HEK293 (cell line): ENCODE data around the gene GNAS-AS1.

Source experiments
- CTCF ChIA-PET: fragments of 350-600 bp; formaldehyde crosslinking; extraction: SDS; loops from one replicate; lab custom pipeline; 2021; ENCODE audit warnings: antibody characterized with exemption; lab: Yijun Ruan, JAX
- POLR2A ChIA-PET: fragments of 300-600 bp; formaldehyde crosslinking; extraction: SDS; loops from one replicate; lab custom pipeline; 2020; ENCODE audit warnings: antibody characterized with exemption, inconsistent platforms; lab: Yijun Ruan, JAX
- H3K27ac ChIP-seq: fragments of 200-500 bp; sonication (Bioruptor generic); 2 replicates; pipeline ENCODE4 v1.5.1; 2014; ENCODE audit warnings: low read depth, low read length, control low read depth, inconsistent platforms; ENCODE audit errors: extremely low read depth
- H3K36me3 ChIP-seq, 2 experiments: fragments of 200-500 bp in 1 of 2; sonication (Bioruptor generic) in 1 of 2; 1 replicate in 1 of 2; 2 replicates in 1 of 2; pipeline ENCODE4 v1.5.1; 2014 to 2017; ENCODE audit warnings: inconsistent platforms in 2 of 2, low read length in 2 of 2; ENCODE audit not compliant: control insufficient read depth in 2 of 2, insufficient read depth in 1 of 2
- H3K4me1 ChIP-seq: fragments of 200-500 bp; sonication (Bioruptor generic); 2 replicates; pipeline ENCODE4 v1.5.1; 2014; ENCODE audit warnings: mild to moderate bottlenecking, low read length, inconsistent platforms; ENCODE audit not compliant: control insufficient read depth, insufficient read depth
- H3K4me3 ChIP-seq: 2 replicates; pipeline ENCODE4 v1.5.1; 2011; ENCODE audit warnings: low read depth, mild to moderate bottlenecking, control low read depth, low read length, moderate library complexity
- H3K9me3 ChIP-seq: fragments of 200-500 bp; sonication (Bioruptor generic); 2 replicates; pipeline ENCODE4 v1.5.1; 2014; ENCODE audit warnings: low read depth, low read length, inconsistent platforms; ENCODE audit not compliant: control insufficient read depth, insufficient read depth
- ELK4 ChIP-seq: IDR thresholded peaks from 2 replicates; pipeline ENCODE4 v1.6.1; 2011; ENCODE audit warnings: mild to moderate bottlenecking, low read depth, low read length, borderline replicate concordance
- HOXC10 ChIP-seq: sonication (generic); formaldehyde crosslinking; IDR thresholded peaks from 2 replicates; pipeline ENCODE4 v1.8.1; 2023; ENCODE audit warnings: mild to moderate bottlenecking, missing genetic modification reagents
- SCRT1 ChIP-seq: fragments of 450-650 bp; formaldehyde crosslinking; IDR thresholded peaks from 2 replicates; pipeline ENCODE4 v1.5.1; 2016; ENCODE audit warnings: missing biosample characterization, missing genetic modification characterization, borderline replicate concordance
- SCRT2 ChIP-seq: fragments of 450-650 bp; formaldehyde crosslinking; IDR thresholded peaks from 2 replicates; pipeline ENCODE4 v1.5.1; 2016; ENCODE audit warnings: missing biosample characterization, missing genetic modification characterization
- WT1 ChIP-seq: fragments of 450-650 bp; formaldehyde crosslinking; IDR thresholded peaks from 2 replicates; pipeline ENCODE4 v1.5.1; 2016; ENCODE audit warnings: missing biosample characterization, missing genetic modification characterization
- YY2 ChIP-seq: fragments of 450-650 bp; formaldehyde crosslinking; IDR thresholded peaks from 2 replicates; pipeline ENCODE4 v1.5.1; 2016; ENCODE audit warnings: missing biosample characterization, missing genetic modification characterization
- ZNF121 ChIP-seq: fragments of 450-650 bp; formaldehyde crosslinking; IDR thresholded peaks from 2 replicates; pipeline ENCODE4 v1.5.1; 2016; ENCODE audit warnings: missing biosample characterization, missing genetic modification characterization
- ZNF350 ChIP-seq: fragments of 450-650 bp; formaldehyde crosslinking; IDR thresholded peaks from 2 replicates; pipeline ENCODE4 v1.5.0; 2017; ENCODE audit warnings: missing biosample characterization, mild to moderate bottlenecking, missing genetic modification characterization
- ZNF391 ChIP-seq: fragments of 450-650 bp; formaldehyde crosslinking; IDR thresholded peaks from 2 replicates; pipeline ENCODE4 v1.5.1; 2016; ENCODE audit warnings: low read depth, missing biosample characterization, missing genetic modification characterization, borderline replicate concordance
- ZNF416 ChIP-seq: fragments of 450-650 bp; formaldehyde crosslinking; IDR thresholded peaks from 2 replicates; pipeline ENCODE4 v1.5.1; 2016; ENCODE audit warnings: missing biosample characterization, missing genetic modification characterization
- ZNF561 ChIP-seq: fragments of 450-650 bp; IDR thresholded peaks from 2 replicates; pipeline ENCODE4 v1.5.1; 2018; ENCODE audit warnings: missing biosample characterization, missing genetic modification characterization, borderline replicate concordance
- ZNF624 ChIP-seq: fragments of 450-650 bp; formaldehyde crosslinking; IDR thresholded peaks from 2 replicates; pipeline ENCODE4 v1.5.1; 2017; ENCODE audit warnings: missing biosample characterization, missing genetic modification characterization
- ZNF677 ChIP-seq: fragments of 450-650 bp; IDR thresholded peaks from 2 replicates; pipeline ENCODE4 v1.5.0; 2018; ENCODE audit warnings: missing biosample characterization, mild to moderate bottlenecking, missing genetic modification characterization, moderate library complexity
- ZNF777 ChIP-seq: fragments of 450-650 bp; formaldehyde crosslinking; IDR thresholded peaks from 2 replicates; pipeline ENCODE4 v1.5.1; 2017; ENCODE audit warnings: missing biosample characterization, missing genetic modification characterization, borderline replicate concordance
- ZSCAN5A ChIP-seq: fragments of 450-650 bp; formaldehyde crosslinking; IDR thresholded peaks from 2 replicates; pipeline ENCODE4 v1.5.1; 2016; ENCODE audit warnings: missing biosample characterization, missing genetic modification characterization
- TF ChIP-seq, protein P1 (sequence below): fragments of 450-650 bp; formaldehyde crosslinking; IDR thresholded peaks from 2 replicates; pipeline ENCODE4 v1.5.1; 2016; ENCODE audit warnings: missing biosample characterization, missing genetic modification characterization
- TF ChIP-seq, protein P2 (sequence below): fragments of 450-650 bp; formaldehyde crosslinking; IDR thresholded peaks from 2 replicates; pipeline ENCODE4 v1.5.1; 2016; ENCODE audit warnings: missing biosample characterization, missing genetic modification characterization, borderline replicate concordance
- TF ChIP-seq, protein P3 (sequence below): fragments of 450-650 bp; formaldehyde crosslinking; IDR thresholded peaks from 2 replicates; pipeline ENCODE4 v1.5.1; 2017; ENCODE audit warnings: missing biosample characterization, mild to moderate bottlenecking, missing genetic modification characterization, moderate library complexity
- TF ChIP-seq, protein P4 (sequence below): fragments of 450-650 bp; formaldehyde crosslinking; IDR thresholded peaks from 2 replicates; pipeline ENCODE4 v1.5.1; 2016; ENCODE audit warnings: missing biosample characterization, missing genetic modification characterization
- TF ChIP-seq, protein P5 (sequence below): fragments of 450-650 bp; formaldehyde crosslinking; IDR thresholded peaks from 2 replicates; pipeline ENCODE4 v1.5.1; 2016; ENCODE audit warnings: missing biosample characterization, missing genetic modification characterization, borderline replicate concordance

GNAS-AS1 gene

DNA sequence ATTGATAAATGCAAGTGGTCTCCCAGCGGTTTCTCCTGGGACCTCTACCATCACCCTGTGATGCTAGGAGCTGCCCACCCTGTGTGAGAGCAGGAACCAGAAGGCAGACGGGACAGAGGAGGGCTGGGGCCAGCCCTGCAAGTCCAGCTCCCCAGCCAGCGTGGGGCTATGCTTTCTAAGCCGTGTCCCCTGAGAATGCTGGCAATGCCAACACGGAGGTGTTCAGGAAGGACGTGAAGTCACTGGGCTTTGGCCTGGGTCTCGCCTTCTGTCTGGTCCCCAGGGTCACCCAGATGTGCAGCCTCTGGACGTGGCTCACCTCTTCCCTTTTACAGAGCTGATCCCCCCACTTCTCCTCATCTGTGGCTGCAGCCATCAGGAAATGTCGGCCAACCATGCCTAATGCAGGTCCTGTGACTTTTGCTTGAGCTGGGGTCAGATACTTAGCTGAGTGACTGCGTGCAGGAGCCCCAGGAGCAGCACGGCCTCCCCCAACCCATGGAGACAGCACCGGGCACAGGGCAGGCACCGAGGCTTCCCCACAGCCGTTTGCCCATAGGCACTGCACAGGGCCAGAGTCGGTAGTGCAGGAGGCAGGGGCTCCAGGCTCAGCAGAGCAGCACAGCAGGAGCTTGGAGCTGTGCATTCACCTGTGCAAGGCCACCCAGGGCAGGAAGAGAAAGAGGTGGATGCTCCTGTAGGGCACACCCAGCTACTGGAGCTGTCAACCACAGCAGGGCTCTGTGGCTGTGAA, 66.2 kb downstream of the GNAS-AS1 start:
- Histone ChIP-seq H3K9me3 (no peaks in the 10 kb centered on the region), H3K4me1 (no peaks in the 10 kb centered on the region), H3K4me3 (no peak overlapping the region), H3K27ac (no peak overlapping the region), H3K36me3 (no peaks in the 10 kb centered on the region)
- ChIA-PET CTCF (no interaction called here), POLR2A (no interaction called here)
- TF ChIP-seq SCRT1 (tag by site-specific recombination), result no peak
- TF ChIP-seq HOXC10 (CRISPR knock-in tag), result no peak
- TF ChIP-seq, protein P1, sequence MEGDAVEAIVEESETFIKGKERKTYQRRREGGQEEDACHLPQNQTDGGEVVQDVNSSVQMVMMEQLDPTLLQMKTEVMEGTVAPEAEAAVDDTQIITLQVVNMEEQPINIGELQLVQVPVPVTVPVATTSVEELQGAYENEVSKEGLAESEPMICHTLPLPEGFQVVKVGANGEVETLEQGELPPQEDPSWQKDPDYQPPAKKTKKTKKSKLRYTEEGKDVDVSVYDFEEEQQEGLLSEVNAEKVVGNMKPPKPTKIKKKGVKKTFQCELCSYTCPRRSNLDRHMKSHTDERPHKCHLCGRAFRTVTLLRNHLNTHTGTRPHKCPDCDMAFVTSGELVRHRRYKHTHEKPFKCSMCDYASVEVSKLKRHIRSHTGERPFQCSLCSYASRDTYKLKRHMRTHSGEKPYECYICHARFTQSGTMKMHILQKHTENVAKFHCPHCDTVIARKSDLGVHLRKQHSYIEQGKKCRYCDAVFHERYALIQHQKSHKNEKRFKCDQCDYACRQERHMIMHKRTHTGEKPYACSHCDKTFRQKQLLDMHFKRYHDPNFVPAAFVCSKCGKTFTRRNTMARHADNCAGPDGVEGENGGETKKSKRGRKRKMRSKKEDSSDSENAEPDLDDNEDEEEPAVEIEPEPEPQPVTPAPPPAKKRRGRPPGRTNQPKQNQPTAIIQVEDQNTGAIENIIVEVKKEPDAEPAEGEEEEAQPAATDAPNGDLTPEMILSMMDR (tag by site-specific recombination), result no peak
- no peak for TF ChIP-seq ZNF561 (tag by site-specific recombination)
- no peak for TF ChIP-seq ZNF391 (tag by site-specific recombination)

DNA sequence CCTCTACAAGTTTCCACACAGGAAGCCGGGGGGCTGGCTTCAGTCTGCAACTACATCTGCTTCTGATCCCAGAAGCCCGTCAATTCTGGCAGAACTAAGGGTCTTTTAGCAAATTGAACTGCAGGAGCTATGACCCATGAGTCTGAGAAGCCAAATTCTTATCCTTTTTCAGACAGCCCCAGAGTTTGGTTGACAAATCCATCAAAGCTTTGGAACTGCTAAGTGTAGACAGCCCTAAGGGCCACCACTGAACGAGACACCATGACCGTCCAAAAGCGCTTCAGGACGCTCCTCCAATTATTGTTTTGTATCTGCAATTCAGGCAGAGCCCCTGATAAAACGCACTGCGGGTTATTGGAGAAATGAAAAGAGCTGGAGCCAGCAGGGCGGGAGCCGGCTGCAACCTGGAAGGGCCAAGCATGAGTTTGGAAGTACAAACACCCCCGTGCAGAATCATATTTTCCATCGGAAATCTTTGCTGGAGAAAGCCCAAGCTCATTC, 67.1 kb downstream of the GNAS-AS1 start:
- Histone ChIP-seq H3K4me1 (no peaks in the 10 kb centered on the region), H3K9me3 (no peaks in the 10 kb centered on the region), H3K4me3 (no peak overlapping the region), H3K27ac (no peak overlapping the region), H3K36me3 (no peaks in the 10 kb centered on the region)
- ChIA-PET CTCF (no interaction called here), POLR2A (no interaction called here)
- TF ChIP-seq SCRT2 (tag by site-specific recombination) (no peak), ZNF677 (tag by site-specific recombination) (no peak), ZSCAN5A (no peak), ELK4 (no peak), YY2 (no peak), ZNF350 (no peak), ZNF416 (no peak), WT1 (tag by site-specific recombination) (no peak), ZNF121 (tag by site-specific recombination) (no peak), ZNF777 (tag by site-specific recombination) (no peak), ZNF624 (tag by site-specific recombination) (no peak)
- TF ChIP-seq, protein P2, sequence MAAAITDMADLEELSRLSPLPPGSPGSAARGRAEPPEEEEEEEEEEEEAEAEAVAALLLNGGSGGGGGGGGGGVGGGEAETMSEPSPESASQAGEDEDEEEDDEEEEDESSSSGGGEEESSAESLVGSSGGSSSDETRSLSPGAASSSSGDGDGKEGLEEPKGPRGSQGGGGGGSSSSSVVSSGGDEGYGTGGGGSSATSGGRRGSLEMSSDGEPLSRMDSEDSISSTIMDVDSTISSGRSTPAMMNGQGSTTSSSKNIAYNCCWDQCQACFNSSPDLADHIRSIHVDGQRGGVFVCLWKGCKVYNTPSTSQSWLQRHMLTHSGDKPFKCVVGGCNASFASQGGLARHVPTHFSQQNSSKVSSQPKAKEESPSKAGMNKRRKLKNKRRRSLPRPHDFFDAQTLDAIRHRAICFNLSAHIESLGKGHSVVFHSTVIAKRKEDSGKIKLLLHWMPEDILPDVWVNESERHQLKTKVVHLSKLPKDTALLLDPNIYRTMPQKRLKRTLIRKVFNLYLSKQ (tag by site-specific recombination), result no peak
- TF ChIP-seq, protein P3, sequence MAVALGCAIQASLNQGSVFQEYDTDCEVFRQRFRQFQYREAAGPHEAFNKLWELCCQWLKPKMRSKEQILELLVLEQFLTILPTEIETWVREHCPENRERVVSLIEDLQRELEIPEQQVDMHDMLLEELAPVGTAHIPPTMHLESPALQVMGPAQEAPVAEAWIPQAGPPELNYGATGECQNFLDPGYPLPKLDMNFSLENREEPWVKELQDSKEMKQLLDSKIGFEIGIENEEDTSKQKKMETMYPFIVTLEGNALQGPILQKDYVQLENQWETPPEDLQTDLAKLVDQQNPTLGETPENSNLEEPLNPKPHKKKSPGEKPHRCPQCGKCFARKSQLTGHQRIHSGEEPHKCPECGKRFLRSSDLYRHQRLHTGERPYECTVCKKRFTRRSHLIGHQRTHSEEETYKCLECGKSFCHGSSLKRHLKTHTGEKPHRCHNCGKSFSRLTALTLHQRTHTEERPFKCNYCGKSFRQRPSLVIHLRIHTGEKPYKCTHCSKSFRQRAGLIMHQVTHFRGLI, result no peak
- TF ChIP-seq, protein P4, sequence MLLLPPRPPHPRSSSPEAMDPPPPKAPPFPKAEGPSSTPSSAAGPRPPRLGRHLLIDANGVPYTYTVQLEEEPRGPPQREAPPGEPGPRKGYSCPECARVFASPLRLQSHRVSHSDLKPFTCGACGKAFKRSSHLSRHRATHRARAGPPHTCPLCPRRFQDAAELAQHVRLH (tag by site-specific recombination), result no peak
- TF ChIP-seq, protein P5, sequence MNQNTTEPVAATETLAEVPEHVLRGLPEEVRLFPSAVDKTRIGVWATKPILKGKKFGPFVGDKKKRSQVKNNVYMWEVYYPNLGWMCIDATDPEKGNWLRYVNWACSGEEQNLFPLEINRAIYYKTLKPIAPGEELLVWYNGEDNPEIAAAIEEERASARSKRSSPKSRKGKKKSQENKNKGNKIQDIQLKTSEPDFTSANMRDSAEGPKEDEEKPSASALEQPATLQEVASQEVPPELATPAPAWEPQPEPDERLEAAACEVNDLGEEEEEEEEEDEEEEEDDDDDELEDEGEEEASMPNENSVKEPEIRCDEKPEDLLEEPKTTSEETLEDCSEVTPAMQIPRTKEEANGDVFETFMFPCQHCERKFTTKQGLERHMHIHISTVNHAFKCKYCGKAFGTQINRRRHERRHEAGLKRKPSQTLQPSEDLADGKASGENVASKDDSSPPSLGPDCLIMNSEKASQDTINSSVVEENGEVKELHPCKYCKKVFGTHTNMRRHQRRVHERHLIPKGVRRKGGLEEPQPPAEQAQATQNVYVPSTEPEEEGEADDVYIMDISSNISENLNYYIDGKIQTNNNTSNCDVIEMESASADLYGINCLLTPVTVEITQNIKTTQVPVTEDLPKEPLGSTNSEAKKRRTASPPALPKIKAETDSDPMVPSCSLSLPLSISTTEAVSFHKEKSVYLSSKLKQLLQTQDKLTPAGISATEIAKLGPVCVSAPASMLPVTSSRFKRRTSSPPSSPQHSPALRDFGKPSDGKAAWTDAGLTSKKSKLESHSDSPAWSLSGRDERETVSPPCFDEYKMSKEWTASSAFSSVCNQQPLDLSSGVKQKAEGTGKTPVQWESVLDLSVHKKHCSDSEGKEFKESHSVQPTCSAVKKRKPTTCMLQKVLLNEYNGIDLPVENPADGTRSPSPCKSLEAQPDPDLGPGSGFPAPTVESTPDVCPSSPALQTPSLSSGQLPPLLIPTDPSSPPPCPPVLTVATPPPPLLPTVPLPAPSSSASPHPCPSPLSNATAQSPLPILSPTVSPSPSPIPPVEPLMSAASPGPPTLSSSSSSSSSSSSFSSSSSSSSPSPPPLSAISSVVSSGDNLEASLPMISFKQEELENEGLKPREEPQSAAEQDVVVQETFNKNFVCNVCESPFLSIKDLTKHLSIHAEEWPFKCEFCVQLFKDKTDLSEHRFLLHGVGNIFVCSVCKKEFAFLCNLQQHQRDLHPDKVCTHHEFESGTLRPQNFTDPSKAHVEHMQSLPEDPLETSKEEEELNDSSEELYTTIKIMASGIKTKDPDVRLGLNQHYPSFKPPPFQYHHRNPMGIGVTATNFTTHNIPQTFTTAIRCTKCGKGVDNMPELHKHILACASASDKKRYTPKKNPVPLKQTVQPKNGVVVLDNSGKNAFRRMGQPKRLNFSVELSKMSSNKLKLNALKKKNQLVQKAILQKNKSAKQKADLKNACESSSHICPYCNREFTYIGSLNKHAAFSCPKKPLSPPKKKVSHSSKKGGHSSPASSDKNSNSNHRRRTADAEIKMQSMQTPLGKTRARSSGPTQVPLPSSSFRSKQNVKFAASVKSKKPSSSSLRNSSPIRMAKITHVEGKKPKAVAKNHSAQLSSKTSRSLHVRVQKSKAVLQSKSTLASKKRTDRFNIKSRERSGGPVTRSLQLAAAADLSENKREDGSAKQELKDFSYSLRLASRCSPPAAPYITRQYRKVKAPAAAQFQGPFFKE (tag by site-specific recombination), result no peak
